Left ventricle myocardium superior (tissue), 1 donor: ENCODE measurements around the gene OIP5. TPM values are rescaled to one million over a fixed set of nuclear protein-coding genes. Genes with fewer than 3 reads are reported as not detected.
"Not testable (repeated sequence)": the region's sequence is repeated elsewhere in the genome, so short reads cannot be mapped to it uniquely, and the experiment has no call there.

Experiments
- ATAC-seq: fragments of 200-7000 bp; cut with Tn5 transposase; one replicate; pipeline ENCODE4 v1.9.1; 2020; ENCODE audit warnings: mild to moderate bottlenecking, moderate library complexity
- DNase-seq: peaks from one replicate; pipeline ENCODE4 v3.0.0-alpha.2; 2020
- intact Hi-C: fragments of 100-400 bp; cut with micrococcal nuclease; formaldehyde crosslinking; loops from one replicate; pipeline ENCODE4 v1.11.0; 2022
- long read RNA-seq: library from polyadenylated mRNA; unstranded; transcript quantifications from one replicate; pipeline ENCODE4 v2.0.0, GENCODE V29; 2021
- total RNA-seq: library from RNA; stranded (reverse); fragmentation: NEBNext Ultra II Directional; extraction: Animal tissue kit (Norgen Biotek cat#: 25700); gene quantifications from one replicate; pipeline ENCODE4 v1.2.1, GENCODE V29; 2021
- donor health status: DM: no; HTN: yes; CAD: no; lungs with severe emphysema.

Gene OIP5
- total RNA-seq, result not detected
- long read RNA-seq, partial matches to known transcripts, result 0 of 2 reads
- long read RNA-seq, other reads (novel, unspliced or antisense), result 0 of 2 reads

DNA sequence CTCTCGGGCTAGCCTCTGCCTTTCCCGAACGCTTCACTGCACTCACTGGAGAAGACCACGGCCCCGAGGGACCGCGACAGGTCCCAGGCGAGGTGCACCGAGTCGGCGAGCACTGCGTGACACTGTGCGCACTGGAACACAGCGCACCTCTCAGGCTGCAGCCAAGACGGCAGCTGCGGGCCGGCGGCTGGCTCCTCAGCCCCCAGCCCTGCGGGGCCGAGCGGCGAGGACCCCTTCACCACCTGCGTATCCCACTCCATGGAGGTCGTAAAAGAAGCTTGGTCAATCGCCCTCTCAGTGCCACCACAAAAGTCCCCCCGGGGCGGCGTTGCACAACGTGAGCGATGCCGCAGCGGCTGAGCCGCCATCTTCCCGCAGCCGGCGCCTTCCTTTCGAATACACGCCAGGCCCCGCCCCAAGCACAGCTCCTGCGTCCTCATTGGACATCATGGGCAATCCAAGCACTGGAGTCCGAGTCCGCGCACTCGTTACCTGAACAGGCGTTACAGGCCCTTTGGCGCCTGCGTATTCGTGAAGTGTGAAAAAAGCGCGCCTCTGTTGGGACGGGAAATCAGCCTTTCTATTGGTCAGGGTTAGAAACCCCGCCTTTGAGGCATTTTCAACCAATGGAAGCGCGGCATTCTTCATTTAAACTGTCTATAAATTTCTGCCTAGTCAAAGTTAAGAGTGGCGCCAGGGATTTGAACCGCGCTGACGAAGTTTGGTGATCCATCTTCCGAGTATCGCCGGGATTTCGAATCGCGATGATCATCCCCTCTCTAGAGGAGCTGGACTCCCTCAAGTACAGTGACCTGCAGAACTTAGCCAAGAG, at the start of gene OIP5, which contains the start of gene NUSAP1:
Gene OIP5 (minus strand): TSS at position 398 of the 832 bp plus-strand sequence. CDS start 30 bp downstream, at position 368.
Gene NUSAP1 (plus strand): TSS at position 688 of the 832 bp plus-strand sequence. CDS start 77 bp downstream, at position 765.
- DNase-seq (peak; percentile 98), ATAC-seq (peak; percentile 100)
- intact Hi-C loops, result no loop called here

DNA sequence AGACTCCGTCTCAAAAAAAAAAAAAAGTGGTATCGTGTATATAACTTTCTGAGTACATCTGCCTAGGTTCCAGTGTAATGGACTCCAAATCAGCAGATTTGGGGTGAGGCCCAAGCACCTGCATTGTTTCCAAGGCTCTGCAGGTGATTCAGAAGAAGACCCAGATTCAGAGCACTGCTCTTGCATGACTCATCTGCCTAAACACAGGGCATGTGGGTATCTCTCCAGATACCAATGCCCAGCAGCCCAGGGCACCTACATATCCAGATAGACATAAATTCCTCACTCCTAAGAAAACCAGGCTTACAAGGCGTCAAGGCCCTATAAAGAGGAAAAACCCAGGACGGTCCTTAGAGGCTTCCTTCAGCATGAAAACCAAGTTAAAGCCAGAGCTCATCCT, 45.6 kb upstream of the OIP5 start:
- ATAC-seq (no peak), DNase-seq (no peak)
- intact Hi-C loops, result no loop called here

DNA sequence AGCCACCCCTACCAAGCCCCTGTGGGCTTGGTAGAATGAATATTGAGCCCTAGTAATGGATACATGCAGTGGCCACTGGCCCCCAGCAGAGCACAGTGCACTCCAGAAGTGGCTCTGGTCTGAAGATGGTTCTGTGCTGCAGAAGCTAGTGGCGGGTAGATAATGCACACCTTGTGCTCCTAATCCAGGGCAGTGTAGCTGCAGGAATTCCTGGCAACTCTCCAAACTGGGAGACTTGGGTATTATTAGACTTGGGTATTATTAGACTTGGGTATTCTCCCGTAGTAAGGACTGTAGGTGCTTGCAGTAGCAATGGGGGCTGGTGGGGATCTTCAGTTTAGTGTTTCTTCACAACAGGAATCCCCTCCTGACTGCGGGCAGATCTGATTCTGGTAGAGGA, 35.0 kb upstream of the OIP5 start:
- intact Hi-C loops, result no loop called here
- DNase-seq (no peak), ATAC-seq (peak; percentile 92)

DNA sequence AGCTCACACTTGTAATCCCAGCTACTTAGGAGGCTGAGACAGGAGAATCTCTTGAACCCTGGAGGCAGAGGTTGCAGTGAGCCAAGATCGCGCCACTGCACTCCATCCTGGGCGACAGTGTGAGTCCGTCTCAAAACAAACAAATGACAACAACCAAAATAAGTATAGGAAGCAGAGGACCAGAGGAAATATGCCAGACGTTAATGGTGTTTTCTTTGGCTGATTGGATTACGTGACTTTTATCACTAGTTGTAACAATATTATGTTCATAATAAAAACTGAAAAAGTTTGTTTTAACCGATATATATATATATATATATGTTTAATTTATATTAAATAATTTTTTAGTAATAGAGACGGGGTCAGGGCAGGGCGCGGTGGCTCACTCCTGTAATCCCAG, 22.0 kb upstream of the OIP5 start:
- ATAC-seq (no peak), DNase-seq (no peak)
- intact Hi-C loops, result no loop called here

DNA sequence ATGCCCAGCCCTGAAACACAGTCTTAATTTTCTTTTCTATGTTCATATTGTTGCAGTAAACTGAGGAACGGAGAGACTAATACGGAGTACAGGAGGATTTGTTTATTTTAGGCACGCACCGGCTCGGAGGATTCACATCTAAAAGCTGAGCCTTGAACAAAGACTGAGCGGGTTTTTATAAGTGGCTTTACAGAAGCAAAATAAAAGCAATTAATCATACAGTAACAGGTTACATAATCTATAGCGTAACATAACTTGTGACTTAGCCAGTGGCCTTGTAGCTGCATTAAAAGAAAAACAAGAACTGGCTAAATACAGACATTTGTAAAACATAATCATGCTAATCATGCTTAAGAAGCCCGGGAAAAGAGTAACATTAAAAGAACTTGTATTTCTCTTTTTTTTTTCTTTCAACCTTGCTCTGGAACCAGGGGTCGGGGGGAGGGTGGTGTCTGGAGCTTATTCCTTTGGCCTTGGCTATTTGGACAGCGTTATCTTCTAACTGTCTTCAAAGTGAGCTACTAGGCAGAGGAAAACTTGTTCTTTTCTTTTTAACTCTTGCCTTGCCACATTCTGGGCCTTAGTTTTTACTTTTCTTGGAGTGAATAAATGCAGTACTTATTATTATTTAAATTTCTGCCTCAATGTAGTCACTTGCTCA, 17.8 kb upstream of the OIP5 start:
- intact Hi-C loops, result no loop called here
- ATAC-seq, result no peak
- no peak for DNase-seq

DNA sequence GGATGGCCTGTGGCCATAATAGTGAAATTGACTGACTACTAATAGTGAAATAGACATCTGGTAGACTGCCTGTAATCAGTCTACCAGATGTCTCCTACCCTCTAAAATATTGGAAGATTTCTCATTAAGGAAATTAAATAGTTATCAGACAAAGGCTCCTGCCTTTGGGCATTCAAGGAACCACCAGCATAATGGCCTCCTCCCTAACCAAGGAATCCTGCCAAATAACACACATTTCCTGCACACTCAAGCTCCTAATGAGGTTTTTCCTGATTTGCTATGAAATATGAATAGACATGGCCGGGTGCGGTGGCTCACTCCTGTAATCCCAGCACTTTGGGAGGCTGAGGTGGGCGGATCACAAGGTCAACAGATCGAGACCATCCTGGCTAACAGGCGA, 14.8 kb upstream of the OIP5 start:
- no peak for ATAC-seq
- DNase-seq, result no peak
- intact Hi-C loops, result no loop called here

DNA sequence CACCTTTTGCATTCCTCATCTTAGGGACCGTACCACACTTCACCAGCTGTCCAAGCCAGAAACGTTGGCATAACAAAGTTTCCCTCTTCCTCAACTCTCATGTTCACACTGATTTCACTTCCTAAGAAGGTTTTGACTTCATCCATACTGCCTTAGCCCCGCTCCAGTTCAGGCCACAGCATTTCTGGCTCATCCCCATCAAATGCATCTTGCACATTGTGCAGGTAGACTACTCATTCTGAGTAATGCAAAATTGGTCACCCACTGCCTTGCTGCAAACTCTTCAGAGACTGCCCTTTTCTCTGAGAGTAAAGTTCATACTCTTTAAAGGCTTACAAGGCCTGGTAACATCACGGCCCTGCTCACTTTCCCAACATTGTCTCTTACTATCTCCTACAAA, 9.1 kb upstream of the OIP5 start:
- no peak for DNase-seq
- ATAC-seq, result no peak
- intact Hi-C loops, result no loop called here

DNA sequence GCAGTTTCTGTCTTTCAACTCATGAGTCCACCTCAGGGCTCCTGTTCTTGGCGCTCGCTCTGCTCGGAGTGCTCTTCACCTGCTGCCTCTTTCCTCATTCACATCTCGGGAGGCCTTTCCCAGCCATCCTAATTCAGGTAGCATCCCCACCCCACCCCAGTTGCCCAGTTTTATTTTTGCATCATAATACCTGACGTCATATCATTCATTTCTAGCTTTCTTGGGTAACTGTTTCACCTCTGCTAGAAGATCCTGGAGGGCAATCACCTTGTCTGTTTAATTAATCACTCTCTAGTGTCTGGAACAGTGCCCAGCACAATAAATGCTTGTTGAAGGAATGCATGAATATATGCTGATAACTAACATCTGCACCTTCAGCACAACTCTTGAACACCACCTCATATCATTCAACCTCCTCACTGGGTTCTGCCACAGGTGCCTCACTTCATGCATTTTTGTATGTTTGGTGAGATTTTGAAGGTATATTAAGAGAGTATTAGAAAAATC, 7.9 kb upstream of the OIP5 start:
- DNase-seq, result no peak
- intact Hi-C loops, result no loop called here
- ATAC-seq, result no peak

DNA sequence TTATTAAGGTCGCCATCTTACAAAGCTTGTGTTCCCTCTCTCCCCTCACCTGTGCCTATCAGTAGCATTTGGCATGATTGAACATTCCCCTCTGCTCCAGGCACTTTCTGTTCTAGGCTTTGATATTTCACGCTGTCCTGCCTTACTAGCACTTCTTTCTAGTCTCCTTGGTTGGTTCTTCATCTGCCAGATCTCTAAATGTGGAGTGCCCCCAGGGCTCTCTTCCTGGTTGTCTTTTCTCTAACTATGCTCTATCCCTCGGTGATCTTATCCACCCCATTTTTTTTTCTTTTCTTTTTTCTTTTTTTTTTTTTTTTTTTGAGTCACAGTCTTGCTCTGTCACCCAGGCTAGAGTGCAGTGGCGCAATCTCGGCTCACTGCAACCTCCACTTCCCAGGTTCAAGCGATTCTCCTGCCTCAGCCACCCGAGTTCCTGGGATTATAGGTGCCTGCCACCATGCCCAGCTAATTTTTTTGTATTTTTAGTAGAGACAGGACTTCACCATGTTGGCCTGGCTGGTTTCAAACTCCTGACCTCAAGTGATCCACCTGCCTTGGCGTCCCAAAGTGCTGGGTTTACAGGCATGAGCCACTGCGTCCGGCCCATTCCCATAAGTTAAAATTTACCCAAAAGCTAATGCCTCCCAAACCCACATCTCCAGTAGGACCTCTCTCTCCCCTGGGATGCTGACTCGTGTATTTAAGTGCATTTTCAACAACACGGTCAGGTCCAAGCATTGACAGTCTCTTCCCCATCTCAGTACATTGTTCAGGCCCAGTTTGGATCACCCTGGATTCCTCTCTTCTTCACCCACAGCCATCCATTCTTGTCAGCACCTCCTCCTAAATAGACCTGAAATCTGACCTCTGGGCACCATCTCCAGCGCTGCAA, 5.5 kb upstream of the OIP5 start:
- no peak for ATAC-seq
- no peak for DNase-seq
- intact Hi-C loops, result no loop called here

DNA sequence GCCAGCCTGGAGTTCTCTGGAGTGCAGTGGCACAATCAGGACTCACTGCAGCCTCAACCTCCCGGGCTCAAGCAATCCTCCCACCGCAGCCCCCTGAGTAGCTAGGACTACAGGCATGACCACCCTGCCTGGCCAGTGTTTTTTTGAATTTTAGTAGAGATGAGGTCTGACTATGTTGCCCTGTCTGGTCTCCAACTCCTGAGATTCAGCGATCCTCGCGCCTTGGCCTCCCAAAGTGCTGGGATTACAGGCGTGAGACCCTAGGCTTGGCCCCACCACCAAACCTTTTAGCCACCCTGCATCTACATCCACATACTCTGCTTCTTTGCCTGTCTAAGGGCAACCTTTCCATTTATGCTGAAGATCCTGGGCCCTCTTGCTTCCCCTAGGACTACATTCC, 4.7 kb upstream of the OIP5 start:
- DNase-seq (no peak), ATAC-seq (no peak)
- intact Hi-C loops, result no loop called here

DNA sequence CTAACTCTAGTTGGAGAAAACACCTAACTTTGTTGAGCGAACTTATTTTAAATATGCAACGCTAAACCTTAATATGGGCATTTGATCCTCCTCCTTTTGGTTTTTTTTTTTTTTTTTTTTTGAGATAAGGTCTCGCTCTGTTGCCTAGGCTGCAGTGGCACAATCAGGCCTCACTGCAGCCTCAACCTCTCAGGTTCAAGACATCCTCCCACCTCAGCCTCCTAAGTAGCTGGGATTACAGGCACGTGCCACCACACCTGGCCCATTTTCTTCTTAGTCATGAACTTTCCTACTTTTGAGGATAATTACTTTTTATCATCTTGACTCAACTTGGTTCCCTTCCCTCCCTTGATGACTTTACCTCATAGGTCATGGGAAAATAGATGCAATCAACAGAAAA, 4.2 kb upstream of the OIP5 start:
- no peak for DNase-seq
- no peak for ATAC-seq
- intact Hi-C loops, result no loop called here

DNA sequence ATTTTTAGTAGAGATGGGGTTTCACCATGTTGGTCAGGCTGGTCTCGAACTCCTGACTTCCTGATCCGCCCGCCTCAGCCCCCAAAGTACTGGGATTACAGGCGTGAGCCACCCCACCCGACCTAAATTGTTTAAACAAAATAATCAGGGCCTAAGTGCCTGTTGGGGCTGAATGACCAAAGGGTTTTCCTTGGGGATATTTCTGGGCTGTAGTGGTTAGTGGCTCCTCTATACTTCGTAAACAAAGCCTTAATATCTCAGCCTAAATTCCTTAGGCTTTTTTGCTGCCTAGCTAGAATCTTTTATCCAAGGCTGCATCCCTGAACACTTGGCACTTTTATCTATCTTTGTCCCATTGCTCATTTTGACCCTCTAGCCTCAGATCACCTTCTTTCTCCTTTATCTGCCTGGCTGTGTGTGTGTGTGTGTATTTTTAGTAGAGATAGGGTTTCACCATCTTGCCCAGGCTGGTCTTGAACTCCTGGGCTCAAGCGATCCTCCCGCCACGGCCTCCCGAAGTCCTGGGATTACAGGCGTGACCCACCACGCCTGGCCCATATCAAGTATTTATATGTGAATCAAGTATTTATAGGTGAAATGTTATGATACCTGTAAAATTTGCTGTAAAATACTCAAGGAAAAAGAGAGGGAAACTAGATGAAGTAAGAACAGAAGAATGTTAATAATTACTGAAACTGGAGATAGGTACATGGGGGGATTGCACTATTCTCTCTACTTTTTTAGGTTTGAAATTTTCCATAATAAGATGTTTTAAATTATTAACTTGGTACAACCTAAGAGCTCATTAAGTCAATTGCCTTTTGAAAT, 2.1 kb upstream of the OIP5 start:
- intact Hi-C loops, result no loop called here
- no peak for DNase-seq
- no peak for ATAC-seq

DNA sequence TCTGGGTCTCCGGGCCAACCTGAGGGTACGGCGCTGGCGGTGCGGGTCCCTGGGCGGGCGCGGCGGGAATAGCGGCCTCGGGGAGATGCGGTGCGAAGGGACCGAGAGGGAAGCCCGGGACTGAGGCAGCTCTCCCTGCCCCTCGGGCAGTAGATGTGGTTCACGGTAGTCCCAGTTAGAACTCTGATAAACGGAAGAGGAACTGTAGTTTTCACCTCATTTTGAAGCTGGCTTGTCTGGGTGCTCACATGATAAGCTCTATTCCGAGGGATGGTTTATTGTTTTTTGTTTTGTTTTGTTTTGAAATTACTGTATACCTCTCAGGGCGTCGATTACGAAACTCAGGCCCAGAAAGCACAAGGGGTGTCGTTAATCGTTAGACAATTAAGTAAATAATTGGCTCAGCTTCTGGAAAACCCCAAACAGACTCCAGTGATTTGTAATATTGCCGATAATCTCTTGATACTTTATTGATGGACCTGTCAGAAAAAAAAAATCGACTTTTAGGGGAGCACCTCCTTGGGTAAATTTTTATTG, 703 bp upstream of the OIP5 start:
- intact Hi-C loops, result no loop called here
- DNase-seq, result no peak
- ATAC-seq, result no peak

DNA sequence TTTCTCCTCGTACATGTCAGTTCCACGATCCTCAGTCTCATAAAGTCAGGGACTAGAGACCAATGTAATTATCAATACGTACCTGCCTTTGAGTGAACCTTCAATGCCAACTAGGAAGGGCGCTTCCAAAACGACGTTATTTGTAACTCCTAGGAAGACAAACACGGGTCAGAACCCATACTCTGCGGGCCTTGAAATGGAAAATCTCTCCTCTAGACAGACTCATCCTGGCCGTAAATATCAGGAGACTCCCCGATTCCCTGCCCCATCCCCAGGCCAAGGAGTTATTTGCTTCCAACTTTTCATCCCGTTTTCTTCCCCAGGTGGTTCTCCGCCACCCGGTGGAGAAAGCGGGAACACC, 578 bp downstream of the OIP5 start:
- no peak for DNase-seq
- no peak for ATAC-seq
- intact Hi-C loops, result no loop called here

DNA sequence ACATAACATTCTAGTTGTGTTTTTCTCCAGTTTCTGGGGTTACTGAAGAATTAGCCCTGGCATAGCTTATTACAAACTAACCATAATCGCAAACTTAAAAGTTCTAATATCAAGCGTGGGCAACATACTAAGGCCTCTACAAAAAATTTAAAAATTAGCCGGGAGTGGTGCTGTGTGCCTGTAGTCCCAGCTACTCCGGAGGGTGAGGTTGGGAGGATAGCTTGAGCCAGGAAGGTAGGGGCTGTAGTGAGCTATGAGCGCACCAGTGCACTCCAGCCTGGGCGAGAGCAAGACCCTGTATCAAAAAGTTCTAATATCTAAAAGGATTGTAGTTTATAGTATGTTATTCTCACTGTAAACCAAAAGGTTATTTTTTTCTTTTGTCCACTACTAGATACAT, 1.1 kb downstream of the OIP5 start:
- ATAC-seq (no peak), DNase-seq (no peak)
- intact Hi-C loops, result no loop called here

DNA sequence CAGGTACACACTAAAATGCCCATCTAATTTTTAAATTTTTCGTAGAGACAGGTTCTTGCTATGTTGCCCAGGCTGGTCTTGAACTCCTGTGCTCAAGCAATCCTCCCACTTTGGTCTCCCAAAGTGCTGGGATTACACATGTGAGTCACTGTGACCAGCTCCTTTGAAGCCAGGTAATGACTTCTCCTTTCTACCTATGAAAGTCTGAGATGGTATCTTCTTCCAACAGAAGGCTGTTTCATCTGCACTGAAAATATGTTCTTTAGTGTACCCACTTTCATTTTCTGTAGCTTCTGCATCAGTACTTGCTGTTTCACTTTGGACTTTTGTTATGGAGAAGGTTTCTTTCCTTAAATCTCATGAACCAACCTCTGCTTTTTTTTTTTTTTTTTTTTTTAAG, 8.8 kb downstream of the OIP5 start:
- ATAC-seq (no peak), DNase-seq (no peak)
- intact Hi-C loops, result no loop called here

DNA sequence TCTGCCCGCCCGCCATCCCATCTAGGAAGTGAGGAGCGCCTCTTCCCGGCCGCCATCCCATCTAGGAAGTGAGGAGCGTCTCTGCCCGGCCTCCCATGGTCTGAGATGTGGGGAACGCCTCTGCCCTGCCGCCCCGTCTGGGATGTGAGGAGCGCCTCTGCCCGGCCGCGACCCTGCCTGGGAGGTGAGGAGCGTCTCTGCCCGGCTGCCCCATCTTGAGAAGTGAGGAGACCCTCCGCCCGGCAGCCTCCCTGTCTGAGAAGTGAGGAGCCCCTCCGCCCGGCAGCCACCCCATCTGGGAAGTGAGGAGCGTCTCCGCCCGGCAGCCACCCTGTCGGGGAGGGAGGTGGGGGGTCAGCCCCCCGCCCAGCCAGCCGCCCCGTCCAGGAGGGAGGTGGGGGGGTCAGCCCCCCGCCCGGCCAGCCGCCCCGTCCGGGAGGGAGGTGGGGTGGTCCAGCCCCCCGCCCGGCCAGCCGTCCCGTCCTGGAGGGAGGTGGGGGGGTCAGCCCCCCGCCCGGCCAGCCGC, 11.5 kb downstream of the OIP5 start:
- ATAC-seq, intact Hi-C loops, DNase-seq: not testable (repeated sequence)

DNA sequence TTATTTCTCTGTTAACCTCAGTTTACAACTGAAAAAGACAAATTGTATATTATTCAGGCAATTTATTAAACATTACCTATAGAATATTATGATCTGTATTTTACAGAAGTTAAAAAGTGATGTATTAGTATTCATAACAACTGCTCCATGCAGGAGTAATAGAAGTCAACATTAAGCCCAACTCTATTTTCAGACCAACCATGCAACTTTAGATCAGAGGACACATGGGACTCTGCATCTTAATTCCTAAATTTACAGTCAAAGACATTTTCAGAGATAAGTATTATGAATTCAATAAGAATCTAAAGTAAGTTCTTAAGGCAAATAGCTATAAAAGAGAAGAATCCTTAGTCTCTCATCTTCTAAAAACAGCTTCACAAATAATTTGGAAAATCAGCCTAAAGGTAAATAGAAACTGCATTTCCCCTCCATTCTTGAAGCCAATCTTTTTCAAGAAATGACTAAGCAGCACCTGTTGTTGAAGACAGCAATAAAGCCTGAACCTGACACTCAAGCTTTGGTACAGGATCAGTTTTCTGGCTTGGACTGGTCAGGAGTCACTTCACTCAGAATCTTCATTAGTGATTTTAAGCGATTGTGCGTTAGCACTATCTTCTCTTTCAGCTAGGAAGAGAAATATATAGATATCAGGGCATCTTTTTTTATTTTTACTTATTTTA, 23.0 kb downstream of the OIP5 start:
- intact Hi-C loops, result no loop called here
- ATAC-seq (no peak), DNase-seq (no peak)
